Astrocyte of the spinal cord (primary cell): Measurements from ENCODE around the gene FLG.
"Not testable (repeated sequence)": the region's sequence is repeated elsewhere in the genome, so short reads cannot be mapped to it uniquely, and the experiment has no call there.

Experiments
- DNase-seq: peaks from one replicate; pipeline ENCODE4 v3.0.0; 2011; ENCODE audit warnings: low read depth, low spot score
- H3K4me3 ChIP-seq: 2 replicates; pipeline ENCODE4 v1.5.1; 2011; ENCODE audit warnings: low read depth, mild to moderate bottlenecking, low read length, moderate library complexity
- in situ Hi-C: cut with HindIII; loops from 2 replicates; pipeline ENCODE4 v1.10.0; 2017; ENCODE audit warnings: low sequenced_read_pairs
- TF ChIP-seq, protein P1 (sequence below): IDR thresholded peaks from 2 replicates; pipeline ENCODE4 v1.5.1; 2012; ENCODE audit warnings: low read depth, mild to moderate bottlenecking, low read length, inconsistent platforms

Gene FLG

DNA sequence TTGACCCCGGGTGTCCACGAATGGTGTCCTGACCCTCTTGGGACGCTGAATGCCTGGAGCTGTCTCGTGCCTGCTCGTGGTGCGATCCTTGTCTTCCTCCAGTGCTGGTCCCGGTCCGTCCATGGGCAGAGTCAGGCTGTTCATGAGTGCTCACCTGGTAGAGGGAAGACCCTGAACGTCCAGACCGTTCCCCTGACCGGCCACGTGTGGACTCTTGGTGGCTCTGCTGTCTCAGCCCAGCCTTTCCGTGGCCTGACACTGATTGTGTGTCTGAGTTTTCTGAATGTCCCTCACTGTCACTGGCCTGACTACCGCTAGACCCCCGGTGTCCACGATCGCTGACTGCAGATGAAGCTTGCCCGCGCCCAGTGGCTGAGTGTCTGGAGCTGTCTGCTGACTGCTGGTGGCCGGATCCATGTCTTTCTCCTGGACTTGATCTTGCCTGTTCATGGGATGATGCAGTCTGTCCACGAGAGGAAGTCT is 11.7 kb downstream of the FLG start:
- in situ Hi-C loops = no loop called here
- no peak for DNase-seq
- H3K4me3 ChIP-seq = no peak overlapping the region
- TF ChIP-seq, protein P1, sequence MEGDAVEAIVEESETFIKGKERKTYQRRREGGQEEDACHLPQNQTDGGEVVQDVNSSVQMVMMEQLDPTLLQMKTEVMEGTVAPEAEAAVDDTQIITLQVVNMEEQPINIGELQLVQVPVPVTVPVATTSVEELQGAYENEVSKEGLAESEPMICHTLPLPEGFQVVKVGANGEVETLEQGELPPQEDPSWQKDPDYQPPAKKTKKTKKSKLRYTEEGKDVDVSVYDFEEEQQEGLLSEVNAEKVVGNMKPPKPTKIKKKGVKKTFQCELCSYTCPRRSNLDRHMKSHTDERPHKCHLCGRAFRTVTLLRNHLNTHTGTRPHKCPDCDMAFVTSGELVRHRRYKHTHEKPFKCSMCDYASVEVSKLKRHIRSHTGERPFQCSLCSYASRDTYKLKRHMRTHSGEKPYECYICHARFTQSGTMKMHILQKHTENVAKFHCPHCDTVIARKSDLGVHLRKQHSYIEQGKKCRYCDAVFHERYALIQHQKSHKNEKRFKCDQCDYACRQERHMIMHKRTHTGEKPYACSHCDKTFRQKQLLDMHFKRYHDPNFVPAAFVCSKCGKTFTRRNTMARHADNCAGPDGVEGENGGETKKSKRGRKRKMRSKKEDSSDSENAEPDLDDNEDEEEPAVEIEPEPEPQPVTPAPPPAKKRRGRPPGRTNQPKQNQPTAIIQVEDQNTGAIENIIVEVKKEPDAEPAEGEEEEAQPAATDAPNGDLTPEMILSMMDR = no peak

DNA sequence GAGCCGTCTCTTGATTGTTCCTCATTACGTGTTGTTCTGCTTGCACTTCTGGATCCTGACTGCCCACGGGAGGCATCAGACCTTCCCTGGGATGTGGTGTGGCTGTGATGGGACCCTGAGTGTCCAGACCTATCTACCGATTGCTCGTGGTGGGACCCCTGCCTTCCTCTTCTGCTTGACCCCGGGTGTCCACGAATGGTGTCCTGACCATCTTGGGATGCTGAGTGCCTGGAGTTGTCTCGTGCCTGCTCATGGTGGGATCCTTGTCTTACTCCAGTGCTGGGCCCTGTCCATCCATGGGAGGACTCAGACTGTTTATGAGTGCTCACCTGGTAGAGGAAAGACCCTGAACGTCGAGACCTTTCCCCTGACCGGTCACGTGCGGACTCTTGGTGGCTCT is 12.9 kb downstream of the FLG start:
- in situ Hi-C loops, DNase-seq, H3K4me3 ChIP-seq: not testable (repeated sequence)

DNA sequence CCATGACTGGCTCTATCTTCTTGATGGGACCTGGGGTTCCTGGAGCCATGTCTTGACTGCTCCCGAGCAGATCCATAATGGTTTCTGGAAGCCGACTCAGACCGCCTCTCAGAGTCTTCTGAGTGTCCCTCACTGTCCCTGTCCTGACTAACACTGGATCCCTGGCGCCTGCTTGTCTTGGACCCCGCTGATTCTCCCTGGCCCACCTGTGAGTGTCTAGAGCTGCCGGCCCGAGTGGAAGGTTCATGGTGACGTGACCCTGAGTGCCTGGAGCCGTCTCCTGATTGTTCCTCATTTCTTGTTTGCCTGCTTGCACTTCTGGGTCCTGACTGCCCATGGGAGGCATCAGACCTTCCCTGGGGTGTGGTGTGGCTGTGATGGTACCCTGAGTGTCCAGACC is 15.1 kb downstream of the FLG start:
- TF ChIP-seq, protein P1 = no peak
- no peak for DNase-seq
- in situ Hi-C loops = no loop called here

DNA sequence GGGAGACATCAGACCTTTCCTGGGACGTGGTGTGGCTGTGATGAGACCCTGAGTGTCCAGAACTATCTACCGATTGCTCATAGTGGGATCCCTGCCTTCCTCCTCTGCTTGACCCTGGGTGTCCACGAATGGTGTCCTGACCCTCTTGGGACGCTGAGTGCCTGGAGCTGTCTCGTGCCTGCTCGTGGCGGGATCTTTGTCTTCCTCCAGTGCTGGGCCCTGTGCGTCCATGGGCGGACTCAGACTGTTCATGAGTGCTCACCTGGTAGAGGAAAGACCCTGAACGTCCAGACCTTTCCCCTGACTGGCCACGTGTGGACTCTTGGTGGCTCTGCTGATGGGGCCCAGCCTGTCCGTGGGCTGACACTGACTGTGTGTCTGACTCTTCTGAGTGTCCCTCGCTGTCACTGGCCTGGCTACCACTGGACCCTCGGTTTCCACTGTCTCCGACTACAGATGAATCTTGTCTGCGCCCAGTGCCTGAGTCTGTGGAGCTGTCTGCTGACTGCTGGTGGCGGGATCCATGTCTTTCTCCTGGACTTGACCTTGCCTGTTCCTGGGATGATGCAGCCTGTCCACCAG is 15.6 kb downstream of the FLG start:
- DNase-seq, H3K4me3 ChIP-seq, in situ Hi-C loops: not testable (repeated sequence)

More for the DNA sequence above, 15.1 kb downstream of the FLG start:
- no peak overlapping the region for H3K4me3 ChIP-seq

DNA sequence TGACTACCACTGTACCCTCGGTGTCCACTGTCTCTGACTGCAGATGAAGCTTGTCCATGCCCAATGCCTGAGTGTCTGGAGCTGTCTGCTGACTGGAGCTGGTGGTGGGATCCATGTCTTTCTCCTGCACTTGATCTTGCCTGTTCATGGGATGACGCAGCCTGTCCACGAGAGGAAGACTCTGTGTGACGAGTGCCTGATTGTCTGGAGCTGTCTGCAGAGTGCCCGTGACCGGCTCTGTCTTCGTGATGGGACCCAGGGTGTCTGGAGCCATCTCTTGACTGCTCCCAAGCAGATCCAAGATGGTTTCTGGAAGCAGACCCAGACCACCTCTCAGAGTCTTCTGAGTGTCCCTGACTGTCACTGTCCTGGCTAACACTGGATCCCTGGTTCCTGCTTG is 16.3 kb downstream of the FLG start:
- H3K4me3 ChIP-seq, in situ Hi-C loops, DNase-seq: not testable (repeated sequence)

DNA sequence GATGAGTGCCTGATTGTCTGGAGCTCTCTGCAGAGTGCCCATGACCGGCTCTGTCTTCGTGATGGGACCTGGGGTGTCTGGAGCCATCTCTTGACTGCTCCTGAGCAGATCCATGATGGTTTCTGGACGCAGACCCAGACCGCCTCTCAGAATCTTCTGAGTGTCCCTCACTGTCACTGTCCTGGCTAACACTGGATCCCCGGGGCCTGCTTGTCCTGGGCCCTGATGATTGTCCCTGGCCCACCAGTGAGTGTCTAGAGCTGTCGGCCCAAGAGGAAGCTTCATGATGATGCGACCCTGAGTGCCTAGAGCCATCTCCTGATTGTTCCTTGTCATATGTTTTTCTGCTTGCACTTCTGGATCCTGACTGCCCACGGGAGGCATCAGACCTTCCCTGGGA is 17.1 kb downstream of the FLG start:
- in situ Hi-C loops, DNase-seq, H3K4me3 ChIP-seq: not testable (repeated sequence)

DNA sequence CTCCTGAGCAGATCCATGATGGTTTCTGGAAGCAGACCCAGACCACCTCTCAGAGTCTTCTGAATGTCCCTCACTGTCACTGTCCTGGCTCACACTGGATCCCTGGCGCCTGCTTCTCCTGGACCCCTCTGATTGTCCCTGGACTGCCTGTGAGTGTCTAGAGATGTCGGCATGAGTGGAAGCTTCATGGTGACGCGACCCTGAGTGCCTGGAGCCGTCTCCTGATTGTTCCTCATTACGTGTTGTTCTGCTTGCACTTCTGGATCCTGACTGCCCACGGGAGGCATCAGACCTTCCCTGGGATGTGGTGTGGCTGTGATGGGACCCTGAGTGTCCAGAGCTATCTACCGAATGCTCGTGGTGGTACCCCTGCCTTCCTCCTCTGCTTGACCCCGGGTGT is 18.9 kb downstream of the FLG start:
- DNase-seq = not testable (repeated sequence)

DNA sequence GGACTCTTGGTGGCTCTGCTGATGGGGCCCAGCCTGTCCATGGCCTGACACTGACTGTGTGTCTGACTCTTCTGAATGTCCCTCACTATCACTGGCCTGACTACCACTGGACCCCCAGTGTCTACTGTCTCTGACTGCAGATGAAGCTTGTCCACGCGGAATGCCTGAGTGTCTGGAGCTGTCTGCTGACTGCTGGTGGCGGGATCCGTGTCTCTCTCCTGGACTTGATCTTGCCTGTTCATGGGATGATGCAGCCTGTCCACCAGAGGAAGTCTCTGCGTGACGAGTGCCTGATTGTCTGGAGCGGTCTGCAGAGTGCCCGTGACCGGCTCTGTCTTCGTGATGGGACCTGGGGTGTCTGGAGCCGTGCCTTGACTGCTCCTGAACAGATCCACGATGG is 20.3 kb downstream of the FLG start:
- DNase-seq, H3K4me3 ChIP-seq, in situ Hi-C loops: not testable (repeated sequence)

More for the DNA sequence above, 18.9 kb downstream of the FLG start:
- H3K4me3 ChIP-seq, in situ Hi-C loops: not testable (repeated sequence)

DNA sequence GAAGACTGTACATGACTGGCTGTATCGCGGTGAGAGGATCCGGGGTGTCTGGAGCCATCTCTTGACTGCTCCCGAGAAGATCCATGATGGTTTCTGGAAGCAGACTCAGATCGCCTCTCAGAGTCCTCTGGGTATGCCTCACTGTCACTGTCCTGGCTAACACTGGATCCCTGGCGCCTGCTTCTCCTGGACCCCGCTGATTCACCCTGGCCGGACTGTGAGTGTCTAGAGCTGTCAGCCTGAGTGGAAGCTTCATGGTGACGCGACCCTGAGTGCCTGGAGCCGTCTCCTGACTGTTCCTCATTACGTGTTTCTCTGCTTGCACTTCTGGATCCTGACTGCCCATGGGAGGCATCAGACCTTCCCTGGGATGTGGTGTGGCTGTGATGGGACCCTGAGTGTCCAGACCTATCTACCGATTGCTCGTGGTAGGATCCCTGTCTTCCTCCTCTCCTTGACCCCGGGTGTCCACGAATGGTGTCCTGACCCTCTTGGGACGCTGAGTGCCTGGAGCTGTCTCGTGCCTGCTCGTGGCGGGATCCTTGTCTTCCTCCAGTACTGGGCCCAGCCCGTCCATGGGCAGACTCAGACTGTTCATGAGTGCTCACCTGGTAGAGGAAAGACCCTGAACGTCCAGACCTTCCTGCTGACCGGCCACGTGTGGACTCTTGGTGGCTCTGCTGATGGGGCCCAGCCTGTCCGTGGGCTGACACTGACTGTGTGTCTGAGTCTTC is 21.7 kb downstream of the FLG start:
- in situ Hi-C loops, DNase-seq, H3K4me3 ChIP-seq: not testable (repeated sequence)

DNA sequence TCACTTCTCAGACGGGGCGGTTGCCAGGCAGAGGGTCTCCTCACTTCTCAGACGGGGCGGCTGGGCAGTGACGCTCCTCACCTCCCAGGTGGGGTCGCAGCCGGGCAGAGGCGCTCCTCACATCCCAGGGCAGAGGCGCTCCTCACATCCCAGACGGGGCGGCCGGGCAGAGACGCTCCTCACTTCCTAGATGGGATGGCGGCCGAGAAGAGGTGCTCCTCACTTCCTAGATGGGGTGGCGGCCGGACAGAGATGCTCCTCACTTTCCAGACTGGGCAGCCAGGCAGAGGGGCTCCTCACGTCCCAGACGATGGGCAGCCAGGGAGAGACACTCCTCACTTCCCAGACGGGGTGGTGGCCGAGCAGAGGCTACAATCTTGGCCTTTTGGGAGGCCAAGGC is 68.6 kb downstream of the FLG start:
- in situ Hi-C loops, H3K4me3 ChIP-seq, DNase-seq: not testable (repeated sequence)
